PC-9 (cell line): ENCODE results near the gene ELMO2.

Experiments used
- EZH2 ChIP-seq: fragments of 200-600 bp; sonication (generic); IDR thresholded peaks from 2 replicates; pipeline ENCODE4 v1.8.0; 2017; ENCODE audit warnings: antibody characterized with exemption, low read depth
- TF ChIP-seq, protein P1 (sequence below): fragments of 200-600 bp; sonication (generic); conservative IDR thresholded peaks from 2 replicates; pipeline ENCODE4 v1.6.1; 2017; ENCODE audit warnings: mixed run types, antibody characterized with exemption, mild to moderate bottlenecking, moderate library complexity

DNA sequence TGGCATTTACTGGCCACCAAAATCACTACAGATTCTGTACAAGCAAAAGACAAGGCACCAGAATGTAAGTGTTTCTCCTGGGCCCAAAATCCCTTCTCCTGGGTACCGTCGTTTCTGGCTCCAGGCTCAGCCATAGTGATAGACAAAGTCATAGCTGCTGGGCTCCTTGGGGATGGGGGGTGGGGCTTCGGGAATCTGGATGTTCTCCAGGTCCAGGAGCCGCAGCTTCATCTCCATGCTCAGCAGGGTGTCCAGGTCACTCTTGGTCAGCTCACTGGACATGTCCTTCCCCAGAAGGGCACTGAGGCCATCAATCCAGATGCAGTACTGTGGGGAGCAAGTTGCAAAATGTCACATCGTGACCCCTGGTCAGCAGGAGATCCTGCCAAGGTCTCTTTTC lies 39.2 kb downstream of the ELMO2 start:
- TF ChIP-seq EZH2, result no peak
- TF ChIP-seq, protein P1, sequence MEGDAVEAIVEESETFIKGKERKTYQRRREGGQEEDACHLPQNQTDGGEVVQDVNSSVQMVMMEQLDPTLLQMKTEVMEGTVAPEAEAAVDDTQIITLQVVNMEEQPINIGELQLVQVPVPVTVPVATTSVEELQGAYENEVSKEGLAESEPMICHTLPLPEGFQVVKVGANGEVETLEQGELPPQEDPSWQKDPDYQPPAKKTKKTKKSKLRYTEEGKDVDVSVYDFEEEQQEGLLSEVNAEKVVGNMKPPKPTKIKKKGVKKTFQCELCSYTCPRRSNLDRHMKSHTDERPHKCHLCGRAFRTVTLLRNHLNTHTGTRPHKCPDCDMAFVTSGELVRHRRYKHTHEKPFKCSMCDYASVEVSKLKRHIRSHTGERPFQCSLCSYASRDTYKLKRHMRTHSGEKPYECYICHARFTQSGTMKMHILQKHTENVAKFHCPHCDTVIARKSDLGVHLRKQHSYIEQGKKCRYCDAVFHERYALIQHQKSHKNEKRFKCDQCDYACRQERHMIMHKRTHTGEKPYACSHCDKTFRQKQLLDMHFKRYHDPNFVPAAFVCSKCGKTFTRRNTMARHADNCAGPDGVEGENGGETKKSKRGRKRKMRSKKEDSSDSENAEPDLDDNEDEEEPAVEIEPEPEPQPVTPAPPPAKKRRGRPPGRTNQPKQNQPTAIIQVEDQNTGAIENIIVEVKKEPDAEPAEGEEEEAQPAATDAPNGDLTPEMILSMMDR, result no peak
